H9 (cell line): Measurements from ENCODE around the gene LOXHD1. TPM values are rescaled to one million over a fixed set of nuclear protein-coding genes. Genes with fewer than 3 reads are reported as not detected.

Experiments
- DNase-seq: peaks from one replicate; pipeline ENCODE4 v3.0.0-alpha.2; 2017
- H2AFZ ChIP-seq: one replicate; pipeline ENCODE4 v1.6.1; 2013; ENCODE audit warnings: mild to moderate bottlenecking, low read length, control low read depth, moderate library complexity
- H2AK5ac ChIP-seq: 2 replicates; pipeline ENCODE4 v1.6.1; 2013; ENCODE audit warnings: low read length, control low read depth, mixed read lengths; ENCODE audit not compliant: insufficient read length
- H2BK120ac ChIP-seq: one replicate; pipeline ENCODE4 v1.6.1; 2013; ENCODE audit warnings: low read depth, mild to moderate bottlenecking, low read length, control low read depth, inconsistent platforms; ENCODE audit not compliant: poor library complexity, severe bottlenecking
- H2BK12ac ChIP-seq: 2 replicates; pipeline ENCODE4 v1.6.1; 2013; ENCODE audit warnings: low read length, control low read depth, mixed read lengths, low read depth; ENCODE audit not compliant: insufficient read length
- H2BK15ac ChIP-seq: 2 replicates; pipeline ENCODE4 v1.6.1; 2013; ENCODE audit warnings: low read depth, low read length, control low read depth
- H2BK20ac ChIP-seq: one replicate; pipeline ENCODE4 v1.6.1; 2013; ENCODE audit warnings: low read depth, mild to moderate bottlenecking, low read length, control low read depth, inconsistent platforms; ENCODE audit not compliant: poor library complexity, severe bottlenecking
- H2BK5ac ChIP-seq: 2 replicates; pipeline ENCODE4 v1.6.1; 2013; ENCODE audit warnings: low read length, control low read depth, mixed read lengths; ENCODE audit not compliant: insufficient read length
- H3K14ac ChIP-seq: 2 replicates; pipeline ENCODE4 v1.6.1; 2013; ENCODE audit warnings: low read length, control low read depth; ENCODE audit not compliant: insufficient read depth
- H3K18ac ChIP-seq: 2 replicates; pipeline ENCODE4 v1.6.1; 2013; ENCODE audit warnings: low read depth, mild to moderate bottlenecking, mixed read lengths, low read length, control low read depth; ENCODE audit not compliant: insufficient read length
- H3K23ac ChIP-seq: 2 replicates; pipeline ENCODE4 v1.6.1; 2013; ENCODE audit warnings: low read length, control low read depth, mixed read lengths, low read depth; ENCODE audit not compliant: insufficient read length
- H3K23me2 ChIP-seq: 2 replicates; pipeline ENCODE4 v1.6.1; 2013; ENCODE audit warnings: low read depth, mild to moderate bottlenecking, mixed read lengths, low read length, control low read depth; ENCODE audit not compliant: insufficient read length, poor library complexity, severe bottlenecking
- H3K27ac ChIP-seq: 2 replicates; pipeline ENCODE4 v1.5.1; 2013; ENCODE audit warnings: low read length, control low read depth, mixed read lengths, low read depth; ENCODE audit not compliant: insufficient read length
- H3K27me3 ChIP-seq: 2 replicates; pipeline ENCODE4 v1.6.1; 2013; ENCODE audit warnings: low read length, control low read depth, inconsistent platforms; ENCODE audit not compliant: insufficient read depth
- H3K4ac ChIP-seq: 2 replicates; pipeline ENCODE4 v1.6.1; 2013; ENCODE audit warnings: low read depth, mild to moderate bottlenecking, control low read depth, inconsistent platforms, low read length, moderate library complexity
- H3K4me1 ChIP-seq: 2 replicates; pipeline ENCODE4 v1.6.1; 2013; ENCODE audit warnings: low read length, control low read depth, inconsistent platforms; ENCODE audit not compliant: insufficient read depth
- H3K4me2 ChIP-seq: 2 replicates; pipeline ENCODE4 v1.6.1; 2013; ENCODE audit warnings: low read length, control low read depth, mixed read lengths; ENCODE audit not compliant: insufficient read length, insufficient read depth
- H3K56ac ChIP-seq: 2 replicates; pipeline ENCODE4 v1.6.1; 2013; ENCODE audit warnings: low read depth, mild to moderate bottlenecking, mixed read lengths, low read length, control low read depth; ENCODE audit not compliant: insufficient read length
- H3K79me1 ChIP-seq: 2 replicates; pipeline ENCODE4 v1.6.1; 2013; ENCODE audit warnings: low read depth, mild to moderate bottlenecking, moderate library complexity, low read length, control low read depth, inconsistent platforms; ENCODE audit not compliant: insufficient read depth, poor library complexity, severe bottlenecking
- H3K79me2 ChIP-seq: 2 replicates; pipeline ENCODE4 v1.6.1; 2013; ENCODE audit warnings: low read length, control low read depth, inconsistent platforms; ENCODE audit not compliant: insufficient read depth
- H3K9ac ChIP-seq: 2 replicates; pipeline ENCODE4 v1.6.1; 2013; ENCODE audit warnings: low read length, control low read depth, mixed read lengths; ENCODE audit not compliant: insufficient read length; ENCODE audit errors: extremely low read depth
- H3K9me3 ChIP-seq: one replicate; pipeline ENCODE4 v1.6.1; 2013; ENCODE audit warnings: low read depth, low read length, inconsistent platforms; ENCODE audit not compliant: control insufficient read depth
- H3T11ph ChIP-seq: one replicate; pipeline ENCODE4 v1.6.1; 2013; ENCODE audit warnings: mild to moderate bottlenecking, low read length, control low read depth, inconsistent platforms
- H4K20me1 ChIP-seq: one replicate; pipeline ENCODE4 v1.6.1; 2013; ENCODE audit not compliant: control insufficient read depth, insufficient read length, insufficient read depth
- H4K5ac ChIP-seq: 2 replicates; pipeline ENCODE4 v1.6.1; 2013; ENCODE audit warnings: low read depth, mild to moderate bottlenecking, mixed read lengths, low read length, control low read depth; ENCODE audit not compliant: insufficient read length
- H4K8ac ChIP-seq: replicated peaks from 2 replicates; pipeline ENCODE4 v1.6.1; 2013; ENCODE audit warnings: low read length, control low read depth, mixed read lengths, low read depth; ENCODE audit not compliant: insufficient read length
- H4K91ac ChIP-seq: 2 replicates; pipeline ENCODE4 v1.6.1; 2013; ENCODE audit warnings: low read depth, mild to moderate bottlenecking, moderate library complexity, mixed read lengths, low read length, control low read depth; ENCODE audit not compliant: insufficient read length
- H3K27ac Mint-ChIP-seq, 3 experiments: 2 replicates in 2 of 3; 3 replicates in 1 of 3; pipeline ENCODE4 v1.8.0; 2020 to 2021; ENCODE audit warnings: mixed read lengths in 3 of 3, mild to moderate bottlenecking in 1 of 3, moderate library complexity in 1 of 3
- H3K27me3 Mint-ChIP-seq: 2 replicates; pipeline ENCODE4 v1.8.0; 2021; ENCODE audit warnings: low read depth, mild to moderate bottlenecking, moderate library complexity, mixed read lengths
- H3K36me3 Mint-ChIP-seq, 3 experiments: 2 replicates in 2 of 3; 3 replicates in 1 of 3; pipeline ENCODE4 v1.8.0; 2020 to 2021; ENCODE audit warnings: low read depth in 3 of 3, mixed read lengths in 3 of 3; ENCODE audit not compliant: insufficient read depth in 1 of 3
- H3K4me1 Mint-ChIP-seq, 2 experiments: 2 replicates each; pipeline ENCODE4 v1.8.0; 2020; ENCODE audit warnings: mixed read lengths in 2 of 2
- H3K4me3 Mint-ChIP-seq, 2 experiments: 2 replicates in 1 of 2; 3 replicates in 1 of 2; pipeline ENCODE4 v1.8.0; 2020 to 2021; ENCODE audit warnings: mild to moderate bottlenecking in 2 of 2, mixed read lengths in 2 of 2, moderate library complexity in 1 of 2
- H3K9me3 Mint-ChIP-seq, 2 experiments: 2 replicates in 1 of 2; 3 replicates in 1 of 2; pipeline ENCODE4 v1.8.0; 2020; ENCODE audit warnings: mild to moderate bottlenecking in 2 of 2, mixed read lengths in 2 of 2, moderate library complexity in 1 of 2
- CTCF ChIP-seq: fragments of 200-600 bp; sonication (generic); conservative IDR thresholded peaks from 3 replicates; pipeline ENCODE4 v1.8.0; 2021; ENCODE audit warnings: antibody characterized with exemption, mild to moderate bottlenecking
- WGBS: extraction: QIAGEN DNeasy Blood & Tissue Kit; methylation state at CpG from one replicate; pipeline ENCODE4 v1.1.7; 2013; ENCODE audit warnings: missing lambda C conversion rate, low lambda C conversion rate, mixed read lengths; ENCODE audit not compliant: insufficient read length; ENCODE audit errors: extremely low coverage; 5-methylcytosine and 5-hydroxymethylcytosine counted together
- total RNA-seq: library from RNA; stranded (reverse); gene quantifications from 2 replicates; pipeline ENCODE4 v1.2.1, GENCODE V29; 2021

The LOXHD1 gene
- total RNA-seq, 1 experiment from 2014 or later = 0.07 TPM

- H4K91ac ChIP-seq = no peak overlapping the region
- no peaks in the 10 kb centered on the region for H4K20me1 ChIP-seq
- no peak overlapping the region for H3K4ac ChIP-seq
- no peak overlapping the region for H2BK12ac ChIP-seq
- Mint-ChIP-seq H3K27me3 (peaks cover 2% of the 10 kb centered on the region; the same call in 1 of the 2 replicates), H3K27ac (no peak overlapping the region; a peak in 1 of 7 replicates), H3K4me1 (peaks cover 14 to 17% of the 10 kb centered on the region in 2 experiments), H3K36me3 (no peaks in the 10 kb centered on the region; a peak in 1 of 7 replicates), H3K9me3 (no peaks in the 10 kb centered on the region), H3K4me3 (no peak overlapping the region)
- H3K4me2 ChIP-seq = no peak overlapping the region
- H4K5ac ChIP-seq = no peak overlapping the region
- no peak overlapping the region for H3K23ac ChIP-seq
- H3K56ac ChIP-seq = no peak overlapping the region
- no peak overlapping the region for H3K14ac ChIP-seq
- H2BK120ac ChIP-seq = no peak overlapping the region
- H3K27me3 ChIP-seq = no peaks in the 10 kb centered on the region
- no peaks in the 10 kb centered on the region for H3K9me3 ChIP-seq
- no peak for DNase-seq
- H3K18ac ChIP-seq = no peak overlapping the region
- no peak overlapping the region for H3K27ac ChIP-seq
- no peak for TF ChIP-seq CTCF
- H2BK15ac ChIP-seq = no peak overlapping the region
- no peaks in the 10 kb centered on the region; the same call in 1 of the 2 replicates for H3K4me1 ChIP-seq
- WGBS = no CpG with 5 or more reads among the region's 4 CpGs
- H2AK5ac ChIP-seq = no peak overlapping the region
- H3T11ph ChIP-seq = no peak overlapping the region
- no peak overlapping the region for H2AFZ ChIP-seq
- no peak overlapping the region for H2BK5ac ChIP-seq
- no peaks in the 10 kb centered on the region for H3K23me2 ChIP-seq
- H3K9ac ChIP-seq = no peak overlapping the region
- H3K79me2 ChIP-seq = no peaks in the 10 kb centered on the region
- no peak overlapping the region for H4K8ac ChIP-seq
- H2BK20ac ChIP-seq = no peak overlapping the region
- H3K79me1 ChIP-seq = no peaks in the 10 kb centered on the region
Observed at GRCh38 chr18:46704816-46705215, 47.8 kb upstream of the LOXHD1 start.
